Mucosa of rectum (tissue), 2 donors: ENCODE measurements around the gene ITCH.
"Not testable (repeated sequence)": the region's sequence is repeated elsewhere in the genome, so short reads cannot be mapped to it uniquely, and the experiment has no call there.

ENCODE experiments used
- H3K27ac ChIP-seq, 2 donors: one replicate each; pipeline ENCODE4 v1.7.0; 2013; ENCODE audit warnings: inconsistent platforms in 2 of 2, low read depth in 2 of 2, low read length in 2 of 2
- H3K27me3 ChIP-seq, 2 donors: one replicate each; pipeline ENCODE4 v1.7.0; 2013; ENCODE audit warnings: low read length in 2 of 2; ENCODE audit not compliant: control insufficient read depth in 2 of 2, insufficient read depth in 2 of 2
- H3K36me3 ChIP-seq, 2 donors: one replicate each; pipeline ENCODE4 v1.7.0; 2013; ENCODE audit warnings: low read length in 2 of 2; ENCODE audit not compliant: control insufficient read depth in 2 of 2, insufficient read depth in 2 of 2
- H3K4me1 ChIP-seq, 2 donors: one replicate each; pipeline ENCODE4 v1.7.0; 2013; ENCODE audit warnings: low read length in 2 of 2, mild to moderate bottlenecking in 1 of 2; ENCODE audit not compliant: control insufficient read depth in 2 of 2, insufficient read depth in 2 of 2
- H3K4me3 ChIP-seq, 2 donors: one replicate each; pipeline ENCODE4 v1.7.0; 2013; ENCODE audit warnings: low read length in 2 of 2
- H3K9ac ChIP-seq, 2 donors: one replicate each; pipeline ENCODE4 v1.7.0; 2013; ENCODE audit warnings: low read length in 2 of 2, low read depth in 1 of 2, mild to moderate bottlenecking in 1 of 2
- H3K9me3 ChIP-seq, 2 donors: one replicate each; pipeline ENCODE4 v1.7.0; 2013; ENCODE audit warnings: low read length in 2 of 2; ENCODE audit not compliant: control insufficient read depth in 2 of 2
- donor health status: healthy.
- donor health status: Normal muscosa, but diverticular disease.

Gene ITCH

DNA sequence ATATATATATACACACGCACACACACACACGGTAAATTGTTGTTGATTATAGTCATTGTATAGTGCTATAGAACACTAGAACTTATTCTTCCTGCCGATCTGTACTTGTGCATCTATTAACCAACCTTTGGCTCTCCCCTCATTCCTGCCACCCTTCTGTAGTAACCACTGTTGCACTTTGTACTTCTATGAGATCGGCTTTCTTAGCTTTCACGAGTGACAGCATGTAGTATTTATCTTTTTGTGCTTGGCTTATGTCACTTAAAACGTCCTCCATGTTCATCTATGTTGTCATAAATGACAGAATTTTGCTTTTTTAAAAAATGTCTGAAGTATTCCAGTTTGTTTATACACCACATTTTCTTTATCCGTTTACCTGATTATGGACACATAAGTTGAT is 132.2 kb downstream of the ITCH start:
- no peak overlapping the region for H3K4me3 ChIP-seq
- H3K9ac ChIP-seq, result no peak overlapping the region
- H3K27me3 ChIP-seq, result no peaks in the 10 kb centered on the region
- H3K4me1 ChIP-seq, result no peaks in the 10 kb centered on the region
- H3K9me3 ChIP-seq, result no peaks in the 10 kb centered on the region
- H3K27ac ChIP-seq, result no peak overlapping the region
- H3K36me3 ChIP-seq, result peaks cover 34 to 48% of the 10 kb centered on the region in 2 donors

DNA sequence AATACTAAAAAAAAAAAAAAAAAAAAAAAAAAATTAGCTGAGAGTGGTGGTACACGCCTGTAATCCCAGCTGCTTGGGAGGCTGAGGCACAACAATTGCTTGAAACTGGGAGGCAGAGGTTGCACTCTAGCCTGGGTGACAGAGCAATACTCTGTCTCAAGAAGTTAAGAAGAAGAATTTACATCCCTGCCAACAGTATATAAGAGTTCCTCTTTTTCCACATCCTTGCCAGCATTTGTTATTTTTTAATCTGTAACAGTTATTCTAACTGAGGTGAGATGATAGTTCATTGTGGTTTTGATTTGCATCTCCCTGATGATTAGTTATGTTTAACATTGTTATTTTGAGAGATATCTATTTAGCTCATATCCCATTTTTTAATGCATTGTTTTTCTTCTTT is 132.8 kb downstream of the ITCH start:
- no peak overlapping the region for H3K4me3 ChIP-seq
- no peaks in the 10 kb centered on the region for H3K4me1 ChIP-seq
- H3K36me3 ChIP-seq, result peaks cover 31 to 47% of the 10 kb centered on the region in 2 donors
- no peaks in the 10 kb centered on the region for H3K27me3 ChIP-seq
- H3K9me3 ChIP-seq, result peaks cover 0 to 2% of the 10 kb centered on the region in 2 donors
- no peak overlapping the region for H3K27ac ChIP-seq
- H3K9ac ChIP-seq, result no peak overlapping the region

DNA sequence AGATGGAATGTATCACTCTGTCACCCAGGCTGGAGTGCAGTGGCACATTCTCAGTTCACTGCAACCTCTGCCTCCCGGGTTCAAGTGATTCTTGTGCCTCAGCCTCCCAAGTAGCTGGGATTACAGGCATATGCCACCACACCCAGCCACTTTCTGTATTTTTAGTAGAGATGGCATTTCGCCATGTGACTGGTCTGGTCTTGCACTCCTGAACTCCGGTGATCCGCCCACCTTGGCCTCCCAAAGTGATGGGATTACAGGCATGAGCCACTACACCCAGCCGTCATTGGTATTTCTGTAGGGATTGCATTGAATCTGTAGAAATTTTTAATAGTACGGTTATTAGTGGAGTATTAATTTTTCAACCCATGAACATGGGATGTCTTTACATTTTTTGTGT is 134.5 kb downstream of the ITCH start:
- H3K36me3 ChIP-seq, result peaks cover 26 to 38% of the 10 kb centered on the region in 2 donors
- H3K27me3 ChIP-seq, H3K4me1 ChIP-seq, H3K4me3 ChIP-seq, H3K27ac ChIP-seq, H3K9me3 ChIP-seq, H3K9ac ChIP-seq: not testable (repeated sequence)

DNA sequence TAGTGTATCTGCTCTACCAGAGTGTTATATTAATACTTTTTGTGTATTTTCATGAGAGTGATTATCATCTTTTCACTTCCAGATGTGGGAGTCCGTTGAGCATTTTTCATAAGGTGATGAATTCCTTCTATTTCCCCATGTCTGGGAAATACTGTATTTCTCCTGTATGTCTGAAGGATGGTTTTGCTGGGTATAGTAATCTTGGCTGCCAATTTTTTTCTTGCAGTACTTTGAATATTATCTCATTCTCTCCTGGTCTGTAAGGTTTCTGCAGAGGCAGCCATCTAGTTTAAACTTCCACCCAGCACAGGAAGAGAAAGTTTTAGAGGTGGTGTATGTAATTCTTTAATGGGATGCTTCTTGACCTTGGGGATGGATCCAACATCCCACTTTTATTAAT is 137.8 kb downstream of the ITCH start:
- Histone ChIP-seq H3K27ac (no peak overlapping the region), H3K9ac (no peak overlapping the region), H3K4me3 (no peak overlapping the region), H3K36me3 (peaks cover 18 to 25% of the 10 kb centered on the region in 2 donors), H3K4me1 (no peaks in the 10 kb centered on the region), H3K27me3 (no peaks in the 10 kb centered on the region), H3K9me3 (peaks cover 0 to 3% of the 10 kb centered on the region in 2 donors)

DNA sequence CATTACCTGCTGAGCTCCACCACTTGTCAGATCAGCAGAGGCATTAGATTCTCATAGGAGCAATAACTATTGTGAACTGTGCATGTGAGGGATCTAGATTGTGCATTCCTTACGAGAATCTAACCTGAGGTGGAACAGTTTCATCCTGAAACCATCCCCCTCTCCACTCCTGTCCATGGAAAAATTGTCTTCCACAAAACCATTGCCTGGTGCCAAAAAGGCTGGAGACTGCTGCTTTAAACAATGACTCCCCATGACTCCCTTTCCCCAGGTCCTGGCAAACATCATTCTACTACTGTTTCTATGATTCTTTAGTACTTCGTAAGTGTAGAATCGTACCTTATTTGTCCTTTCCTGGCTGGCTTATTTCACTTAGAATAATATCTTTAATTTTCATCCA is 143.4 kb downstream of the ITCH start:
- Histone ChIP-seq H3K9me3 (no peaks in the 10 kb centered on the region), H3K27me3 (no peaks in the 10 kb centered on the region), H3K9ac (no peak overlapping the region), H3K36me3 (peaks cover 24 to 33% of the 10 kb centered on the region in 2 donors), H3K4me3 (no peak overlapping the region), H3K4me1 (no peaks in the 10 kb centered on the region), H3K27ac (no peak overlapping the region)

DNA sequence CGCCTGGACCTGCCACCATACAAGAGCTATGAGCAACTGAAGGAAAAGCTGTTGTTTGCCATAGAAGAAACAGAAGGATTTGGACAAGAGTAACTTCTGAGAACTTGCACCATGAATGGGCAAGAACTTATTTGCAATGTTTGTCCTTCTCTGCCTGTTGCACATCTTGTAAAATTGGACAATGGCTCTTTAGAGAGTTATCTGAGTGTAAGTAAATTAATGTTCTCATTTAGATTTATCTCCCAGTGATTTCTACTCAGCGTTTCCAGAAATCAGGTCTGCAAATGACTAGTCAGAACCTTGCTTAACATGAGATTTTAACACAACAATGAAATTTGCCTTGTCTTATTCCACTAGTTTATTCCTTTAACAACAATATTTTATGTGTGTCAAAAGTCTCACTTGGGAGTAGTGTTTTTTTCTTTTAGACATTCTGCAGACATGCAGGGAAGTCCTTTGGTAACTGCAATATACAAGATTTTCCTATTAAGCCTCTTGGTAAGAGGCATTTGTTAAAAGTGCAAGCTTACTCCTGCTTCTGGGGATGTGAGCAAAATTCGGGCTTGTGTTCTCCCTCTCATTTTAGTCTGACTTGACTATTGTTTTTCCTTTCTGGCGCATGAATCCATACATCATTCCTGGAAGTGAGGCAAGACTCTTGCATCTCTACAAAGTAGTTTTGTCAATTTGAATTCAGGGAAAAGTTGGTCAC is 144.8 kb downstream of the ITCH start:
- H3K9ac ChIP-seq, result no peak overlapping the region
- no peak overlapping the region for H3K4me3 ChIP-seq
- H3K36me3 ChIP-seq, result peaks cover 24 to 33% of the 10 kb centered on the region in 2 donors

DNA sequence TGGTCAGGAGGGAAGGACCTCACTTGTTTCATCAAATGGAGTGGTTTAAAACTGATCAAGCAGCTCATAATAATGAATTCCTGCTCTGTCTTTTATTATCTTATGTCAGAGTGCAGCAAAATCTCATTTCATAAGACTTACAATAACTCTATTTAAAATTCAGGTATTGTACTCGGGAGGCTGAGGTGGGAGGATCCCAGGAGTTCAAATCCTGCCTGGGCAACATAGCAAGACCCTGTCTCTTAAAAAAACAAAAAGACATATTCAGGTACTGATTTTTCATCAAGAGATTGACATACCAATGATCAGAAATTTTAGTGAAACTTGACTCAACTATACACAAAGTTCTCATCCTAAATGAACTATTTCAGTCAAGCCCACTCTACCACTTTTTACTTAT is 147.5 kb downstream of the ITCH start:
- Histone ChIP-seq H3K27ac (no peak overlapping the region), H3K4me3 (no peak overlapping the region), H3K36me3 (peaks cover 24 to 25% of the 10 kb centered on the region in 2 donors), H3K4me1 (peaks cover 5 to 7% of the 10 kb centered on the region in 2 donors), H3K9me3 (no peaks in the 10 kb centered on the region), H3K27me3 (no peaks in the 10 kb centered on the region), H3K9ac (no peak overlapping the region)

More for the DNA sequence above, 144.8 kb downstream of the ITCH start:
- no peaks in the 10 kb centered on the region for H3K9me3 ChIP-seq
- H3K27ac ChIP-seq, result no peak overlapping the region
- no peaks in the 10 kb centered on the region for H3K27me3 ChIP-seq
- H3K4me1 ChIP-seq, result no peaks in the 10 kb centered on the region

DNA sequence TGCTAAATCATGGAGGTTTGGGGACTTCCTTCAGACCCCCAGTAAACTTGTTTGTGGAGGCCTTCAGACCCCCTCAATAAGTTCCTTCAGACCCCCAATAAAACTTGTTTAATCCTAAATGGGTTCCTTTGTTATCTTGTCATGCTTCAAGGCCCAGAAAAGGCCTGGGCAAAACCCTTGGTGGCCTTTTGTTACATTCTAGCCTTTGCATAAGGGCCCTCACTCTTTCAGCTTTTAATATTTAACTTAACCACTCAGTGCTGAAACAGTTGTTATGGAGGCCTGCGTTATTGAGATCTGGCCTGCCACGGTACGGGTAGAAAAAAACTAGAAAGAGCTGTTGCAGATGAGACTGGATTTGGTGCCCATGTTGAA is 148.8 kb downstream of the ITCH start:
- Histone ChIP-seq H3K36me3 (peaks cover 12 to 14% of the 10 kb centered on the region in 2 donors), H3K9me3 (no peaks in the 10 kb centered on the region), H3K9ac (no peak overlapping the region), H3K27ac (no peak overlapping the region), H3K4me1 (peaks cover 8 to 10% of the 10 kb centered on the region in 2 donors), H3K27me3 (no peaks in the 10 kb centered on the region), H3K4me3 (no peak overlapping the region)

DNA sequence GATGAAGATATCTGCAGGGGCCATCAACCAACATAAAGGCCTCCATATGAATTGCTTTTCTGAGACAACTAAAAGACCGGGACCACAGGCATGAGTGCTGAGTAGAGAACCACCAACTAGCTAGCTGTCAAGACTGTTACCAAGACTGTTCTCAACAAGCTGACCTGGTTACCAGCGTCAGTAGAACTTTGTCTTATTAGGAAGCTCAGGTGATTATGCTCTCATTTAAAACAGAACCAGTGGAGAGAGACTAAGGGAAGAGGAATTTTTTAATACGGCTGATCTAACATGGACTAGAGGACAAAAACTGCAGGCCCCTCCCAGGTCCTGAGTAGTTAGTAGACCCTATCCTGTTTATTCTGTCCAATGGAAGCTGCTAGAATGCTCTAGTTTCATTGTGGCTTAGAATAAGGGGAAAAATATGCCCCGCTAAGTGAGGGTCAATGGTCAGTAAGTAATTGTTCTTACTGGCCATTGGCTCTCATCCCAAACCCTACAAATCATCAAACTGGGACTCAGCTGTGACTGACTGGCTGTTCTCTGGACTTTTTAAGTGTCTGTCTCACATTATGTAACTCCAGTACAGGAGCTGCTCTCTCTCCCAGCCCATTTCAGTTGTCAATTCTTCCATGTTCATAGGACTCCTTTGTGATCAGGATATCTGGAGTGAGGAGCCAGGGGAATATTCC is 149.3 kb downstream of the ITCH start:
- H3K9me3 ChIP-seq, result no peaks in the 10 kb centered on the region
- H3K27me3 ChIP-seq, result no peaks in the 10 kb centered on the region
- H3K9ac ChIP-seq, result no peak overlapping the region
- H3K4me1 ChIP-seq, result peaks cover 8 to 14% of the 10 kb centered on the region in 2 donors
- H3K27ac ChIP-seq, result no peak overlapping the region
- peaks cover 11 to 14% of the 10 kb centered on the region in 2 donors for H3K36me3 ChIP-seq
- H3K4me3 ChIP-seq, result no peak overlapping the region

DNA sequence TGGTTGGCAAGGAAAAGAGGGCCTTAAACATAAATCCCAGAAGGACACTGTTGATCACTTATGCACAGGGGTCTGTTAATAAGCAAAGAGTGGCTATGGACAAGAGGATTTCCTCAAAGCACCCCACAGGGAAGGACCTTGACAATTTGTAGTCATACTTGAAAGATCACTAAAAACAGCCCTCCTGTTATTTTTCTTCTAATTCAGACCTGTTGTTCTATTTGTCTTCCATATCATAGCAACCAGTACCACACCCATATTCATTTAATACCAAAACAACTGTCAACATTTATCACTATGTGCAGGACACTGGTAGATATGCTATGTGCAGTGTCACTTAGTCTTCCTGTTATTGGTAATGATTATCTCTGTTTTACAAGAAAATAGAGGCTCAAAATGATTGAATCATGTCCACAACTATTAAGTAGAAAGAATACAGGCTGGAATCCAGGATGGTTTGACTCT is 149.9 kb downstream of the ITCH start:
- Histone ChIP-seq H3K9ac (no peak overlapping the region), H3K27ac (no peak overlapping the region), H3K4me3 (no peak overlapping the region), H3K27me3 (no peaks in the 10 kb centered on the region), H3K9me3 (no peaks in the 10 kb centered on the region), H3K4me1 (peaks cover 8 to 14% of the 10 kb centered on the region in 2 donors), H3K36me3 (peaks cover 5 to 9% of the 10 kb centered on the region in 2 donors)
